Endothelial cell of umbilical vein (primary cell): ENCODE data around the gene ANKRD33B. TPM values are rescaled to one million over a fixed set of nuclear protein-coding genes. Genes with fewer than 3 reads are reported as not detected.

Experiments
- BruUV-seq: library from RNA; stranded (reverse); fragments of 400-500 nt; replicated peaks from 2 replicates; lab custom pipeline; 2021; lab: Mats Ljungman, UMichigan
- CTCF ChIA-PET: fragments of 300-600, 350-600 bp; sonication (Branson Sonifier 250); formaldehyde crosslinking; loops from one replicate; lab custom pipeline; 2021; ENCODE audit warnings: antibody characterized with exemption, inconsistent platforms; lab: Charles Lee
- POLR2A ChIA-PET: fragments of 300-600, 350-600 bp; sonication (Branson Sonifier 250); formaldehyde crosslinking; loops from one replicate; lab custom pipeline; 2021; ENCODE audit warnings: antibody characterized with exemption, inconsistent platforms; lab: Charles Lee
- DNase-seq: peaks from one replicate; pipeline ENCODE4 v3.0.0-alpha.2; 2011; ENCODE audit warnings: low read depth, low spot score
- FAIRE-seq: peaks from 2 replicates; lab custom pipeline; 2011; peaks lifted over from hg19 to GRCh38; lab: Jason Lieb, UNC
- H2AFZ ChIP-seq: 2 replicates; pipeline ENCODE4 v1.6.0; 2012; ENCODE audit warnings: low read depth, low read length, control low read depth, inconsistent platforms
- H3K27ac ChIP-seq: 2 replicates; pipeline ENCODE4 v1.5.1; 2011; ENCODE audit warnings: low read depth, mild to moderate bottlenecking, control low read depth, low read length, moderate library complexity; ENCODE audit not compliant: insufficient read depth
- H3K27me3 ChIP-seq, 2 experiments: 2 replicates each; pipeline versions ENCODE4 v1.6.0 to v1.6.1; 2011; ENCODE audit warnings: low read length in 2 of 2, mixed read lengths in 1 of 2; ENCODE audit not compliant: control insufficient read depth in 2 of 2, insufficient read depth in 2 of 2
- H3K36me3 ChIP-seq, 2 experiments: 2 replicates in 1 of 2; 3 replicates in 1 of 2; pipeline ENCODE4 v1.5.1; 2011; ENCODE audit warnings: low read length in 2 of 2, mild to moderate bottlenecking in 1 of 2, moderate library complexity in 1 of 2; ENCODE audit not compliant: control insufficient read depth in 2 of 2, insufficient read depth in 2 of 2; ENCODE audit errors: extremely low read depth in 1 of 2
- H3K4me1 ChIP-seq: 3 replicates; pipeline ENCODE4 v1.5.1; 2011; ENCODE audit warnings: mild to moderate bottlenecking, low read length; ENCODE audit not compliant: control insufficient read depth, insufficient read depth; ENCODE audit errors: extremely low read depth
- H3K4me2 ChIP-seq: 2 replicates; pipeline ENCODE4 v1.6.1; 2011; ENCODE audit warnings: low read length, control low read depth, mixed read lengths; ENCODE audit not compliant: insufficient read depth
- H3K4me3 ChIP-seq, 3 experiments: fragments of 200-600 bp in 1 of 3; sonication (generic), shearing (Covaris generic) in 1 of 3; replicated peaks in 1 of 3; 2 replicates each; pipeline ENCODE4 v1.5.1; 2011 to 2016; ENCODE audit warnings: control low read depth in 3 of 3, low read length in 3 of 3, mild to moderate bottlenecking in 2 of 3, inconsistent platforms in 1 of 3, low read depth in 1 of 3, moderate library complexity in 1 of 3; ENCODE audit not compliant: insufficient read depth in 1 of 3
- H3K79me2 ChIP-seq: 2 replicates; pipeline ENCODE4 v1.6.0; 2012; ENCODE audit warnings: low read length, inconsistent platforms; ENCODE audit not compliant: control insufficient read depth, insufficient read depth
- H3K9ac ChIP-seq: replicated peaks from 2 replicates; pipeline ENCODE3; 2011; ENCODE audit warnings: low read length, control low read depth; ENCODE audit not compliant: insufficient read depth; ENCODE audit errors: extremely low read depth
- H3K9me1 ChIP-seq: replicated peaks from 3 replicates; pipeline ENCODE4 v1.6.0; 2011; ENCODE audit warnings: mild to moderate bottlenecking, low read length; ENCODE audit not compliant: control insufficient read depth, insufficient read depth; ENCODE audit errors: extremely low read depth
- H3K9me3 ChIP-seq: replicated peaks from 2 replicates; pipeline ENCODE4 v1.5.1; 2012; ENCODE audit warnings: low read length, inconsistent platforms; ENCODE audit not compliant: control insufficient read depth, insufficient read depth
- H4K20me1 ChIP-seq: replicated peaks from 2 replicates; pipeline ENCODE3; 2011; ENCODE audit warnings: mild to moderate bottlenecking, low read length; ENCODE audit not compliant: control insufficient read depth, insufficient read depth; ENCODE audit errors: extremely low read depth
- EZH2 ChIP-seq: IDR thresholded peaks from 2 replicates; pipeline ENCODE4 v1.6.1; 2012; ENCODE audit warnings: borderline replicate concordance, low read depth, mild to moderate bottlenecking, moderate library complexity, low read length, inconsistent platforms; ENCODE audit not compliant: severe bottlenecking
- MYC ChIP-seq: IDR thresholded peaks from one replicate; pipeline ENCODE4 v1.6.1; 2011; ENCODE audit warnings: mild to moderate bottlenecking, low read depth, low read length
- POLR2AphosphoS5 ChIP-seq: IDR thresholded peaks from 2 replicates; pipeline ENCODE4 v1.6.1; 2012; ENCODE audit warnings: low read depth, mild to moderate bottlenecking, control low read depth, low read length, moderate library complexity; ENCODE audit not compliant: insufficient read depth
- dilution Hi-C: fragments of 300-500 bp; cut with MboI; formaldehyde crosslinking; loops from one replicate; pipeline ENCODE4 v1.15.0; 2019; ENCODE audit warnings: low sequenced_read_pairs; ENCODE audit not compliant: extremely low pct_ligation_motif_present
- intact Hi-C: fragments of 100-400 bp; cut with micrococcal nuclease; formaldehyde crosslinking; loops from one replicate; pipeline ENCODE4 v1.10.0; 2022
- polyA plus RNA-seq, 4 experiments: library from polyadenylated mRNA; depleted of rRNA in 3 of 4; stranded (reverse) in 3 of 4; unstranded in 1 of 4; fragments of >200 nt; gene quantifications; 2 replicates each; pipeline versions ENCODE4 v1.2.1 to v1.2.3, GENCODE V29; 2011 to 2012; ENCODE audit warnings: missing spikeins in 1 of 4
- total RNA-seq: library from RNA; stranded (reverse); gene quantifications from 2 replicates; pipeline ENCODE4 v1.2.3, GENCODE V29; 2021
- TF ChIP-seq, protein P1 (sequence below), 2 donors: IDR thresholded peaks; 1 replicate in 1 of 2; 2 replicates in 1 of 2; pipeline ENCODE4 v1.5.1; 2011; ENCODE audit warnings: low read length in 2 of 2, mild to moderate bottlenecking in 2 of 2, moderate library complexity in 2 of 2, control low read depth in 1 of 2, inconsistent platforms in 1 of 2, low read depth in 1 of 2; ENCODE audit not compliant: insufficient read depth in 1 of 2; ENCODE audit errors: extremely low read depth in 1 of 2

The ANKRD33B gene
- total and polyA plus RNA-seq, 2 donors (not counting 3 experiments of a cell fraction or from before 2014, with no cell fraction given), result 2.4 to 5.4 TPM

DNA sequence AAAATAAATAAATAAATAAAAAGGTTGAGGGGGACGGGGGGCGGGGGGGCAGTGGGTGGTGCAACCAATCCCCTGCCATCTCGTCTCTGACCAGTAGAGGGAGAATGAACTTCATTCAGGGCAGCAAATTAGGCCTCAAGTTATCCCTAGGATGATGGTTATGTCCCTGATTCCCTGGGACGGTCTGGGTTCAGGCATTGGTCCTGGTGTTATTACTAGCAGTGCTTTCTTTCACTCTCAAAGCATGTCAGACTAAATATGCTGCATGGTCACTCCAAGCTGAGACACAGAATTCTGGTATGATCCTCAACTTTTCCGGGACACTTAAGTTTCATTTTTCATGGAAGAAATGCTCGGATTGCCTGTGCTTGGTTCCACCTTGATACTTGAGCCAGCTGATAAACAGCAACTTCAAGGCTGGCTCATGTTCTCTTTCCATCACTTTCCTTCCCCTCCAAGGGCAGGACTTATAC lies 137.7 kb downstream of the ANKRD33B start:
- H3K9me1 ChIP-seq, result no peaks in the 10 kb centered on the region
- H3K9ac ChIP-seq, result peak overlapping the region; percentile 21
- H3K36me3 ChIP-seq, result no peaks in the 10 kb centered on the region
- dilution Hi-C loops, result no loop called here
- H4K20me1 ChIP-seq, result no peaks in the 10 kb centered on the region
- no peaks in the 10 kb centered on the region for H3K27me3 ChIP-seq
- peaks cover 49% of the 10 kb centered on the region for H3K4me1 ChIP-seq
- H3K9me3 ChIP-seq, result no peaks in the 10 kb centered on the region
- peak; percentile 59 for DNase-seq
- H3K4me2 ChIP-seq, result peak overlapping the region; percentile 12
- H3K4me3 ChIP-seq, result no peak overlapping the region
- H3K79me2 ChIP-seq, result peaks cover 37% of the 10 kb centered on the region
- TF ChIP-seq POLR2AphosphoS5 (no peak), EZH2 (no peak), MYC (no peak)
- TF ChIP-seq, protein P1, sequence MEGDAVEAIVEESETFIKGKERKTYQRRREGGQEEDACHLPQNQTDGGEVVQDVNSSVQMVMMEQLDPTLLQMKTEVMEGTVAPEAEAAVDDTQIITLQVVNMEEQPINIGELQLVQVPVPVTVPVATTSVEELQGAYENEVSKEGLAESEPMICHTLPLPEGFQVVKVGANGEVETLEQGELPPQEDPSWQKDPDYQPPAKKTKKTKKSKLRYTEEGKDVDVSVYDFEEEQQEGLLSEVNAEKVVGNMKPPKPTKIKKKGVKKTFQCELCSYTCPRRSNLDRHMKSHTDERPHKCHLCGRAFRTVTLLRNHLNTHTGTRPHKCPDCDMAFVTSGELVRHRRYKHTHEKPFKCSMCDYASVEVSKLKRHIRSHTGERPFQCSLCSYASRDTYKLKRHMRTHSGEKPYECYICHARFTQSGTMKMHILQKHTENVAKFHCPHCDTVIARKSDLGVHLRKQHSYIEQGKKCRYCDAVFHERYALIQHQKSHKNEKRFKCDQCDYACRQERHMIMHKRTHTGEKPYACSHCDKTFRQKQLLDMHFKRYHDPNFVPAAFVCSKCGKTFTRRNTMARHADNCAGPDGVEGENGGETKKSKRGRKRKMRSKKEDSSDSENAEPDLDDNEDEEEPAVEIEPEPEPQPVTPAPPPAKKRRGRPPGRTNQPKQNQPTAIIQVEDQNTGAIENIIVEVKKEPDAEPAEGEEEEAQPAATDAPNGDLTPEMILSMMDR (IDR thresholded peaks at IDR 0.05; ENCODE audit: extremely low read depth in 1 of 2, insufficient read depth in 1 of 2, low read depth in 1 of 2, low read length in 2 of 2), result peak; percentile 20 to 61
- no peak overlapping the region for H2AFZ ChIP-seq
- POLR2A ChIA-PET, result interaction anchor here (0.6 kb wide), 1 partner anchor 68 kb away, joined by 3 read pairs; no protein-coding TSS in a partner anchor
- CTCF ChIA-PET, result interaction anchor here (0.8 to 5.4 kb wide), 15 partner anchors 12 to 260 kb away, joined by 3 to 64 read pairs (median 6); partner anchors contain the start of genes DAP and ROPN1L
- intact Hi-C loops, result loop anchor here (1.0 to 5.0 kb wide), 2 partner anchors 76 to 156 kb away; no protein-coding TSS in a partner anchor
- no TSS peak for BruUV-seq
- H3K27ac ChIP-seq, result peak overlapping the region; percentile 75
- peak; percentile 26 for FAIRE-seq
